K562 (cell line): ENCODE results near the gene KBTBD13. TPM values are rescaled to one million over a fixed set of nuclear protein-coding genes. Genes with fewer than 3 reads are reported as not detected.

Experiments used
- BRF1 ChIP-seq: IDR thresholded peaks from 3 replicates; pipeline ENCODE4 v1.6.1; 2011; ENCODE audit warnings: borderline replicate concordance, mild to moderate bottlenecking; ENCODE audit not compliant: insufficient read length; ENCODE audit errors: extremely low read depth
- CCAR2 ChIP-seq: fragments of 200-400 bp; formaldehyde crosslinking; IDR thresholded peaks from 2 replicates; pipeline ENCODE4 v1.6.1; 2017; ENCODE audit warnings: mild to moderate bottlenecking, low read depth, low read length
- CXXC5 ChIP-seq: fragments of 250-450 bp; sonication (Bioruptor Pico); IDR thresholded peaks from 2 replicates; pipeline ENCODE4 v1.8.0; 2022; ENCODE audit warnings: inconsistent platforms, mild to moderate bottlenecking, moderate library complexity
- DIDO1 ChIP-seq: fragments of 450-650 bp; IDR thresholded peaks from 2 replicates; pipeline ENCODE4 v1.6.1; 2016; ENCODE audit warnings: low read depth, missing biosample characterization, missing genetic modification characterization
- EP300 ChIP-seq: IDR thresholded peaks from 2 replicates; pipeline ENCODE4 v1.6.1; 2012; ENCODE audit warnings: low read length, improper control_type of control experiment
- FOSL1 ChIP-seq: fragments of 200-800 bp; sonication (Bioruptor generic); conservative IDR thresholded peaks from 2 replicates; pipeline ENCODE4 v1.6.1; 2016; ENCODE audit warnings: missing genetic modification characterization, missing compliant biosample characterization
- FOXJ3 ChIP-seq: sonication (generic); formaldehyde crosslinking; IDR thresholded peaks from 2 replicates; pipeline ENCODE4 v1.4.0; 2020; ENCODE audit warnings: mild to moderate bottlenecking, missing genetic modification reagents
- HDAC2 ChIP-seq: fragments of 450-650 bp; IDR thresholded peaks from 2 replicates; pipeline ENCODE4 v1.6.1; 2016; ENCODE audit warnings: mild to moderate bottlenecking
- HMG20B ChIP-seq: fragments of 250-450 bp; sonication (Bioruptor Pico); IDR thresholded peaks from 2 replicates; pipeline ENCODE4 v1.5.0; 2021; ENCODE audit warnings: mild to moderate bottlenecking
- HNRNPUL1 ChIP-seq: fragments of 200-400 bp; formaldehyde crosslinking; IDR thresholded peaks from 2 replicates; pipeline ENCODE4 v1.6.1; 2017; ENCODE audit warnings: low read length
- KDM1A ChIP-seq, 2 experiments: fragments of 450-650 bp; IDR thresholded peaks; 2 replicates each; pipeline ENCODE4 v1.6.1; 2016; ENCODE audit warnings: mild to moderate bottlenecking in 2 of 2
- MYBL2 ChIP-seq, 2 experiments: fragments of 450-650 bp in 1 of 2; sonication (generic) in 1 of 2; formaldehyde crosslinking in 1 of 2; IDR thresholded peaks; 2 replicates each; pipeline versions ENCODE4 v1.6.1 to v1.8.1; 2017 to 2022; ENCODE audit warnings: borderline replicate concordance in 1 of 2, inconsistent platforms in 1 of 2, low read depth in 1 of 2, mild to moderate bottlenecking in 1 of 2, missing genetic modification reagents in 1 of 2, moderate library complexity in 1 of 2
- NFE2L1 ChIP-seq: fragments of 450-650 bp; IDR thresholded peaks from 2 replicates; pipeline ENCODE4 v1.6.1; 2016; ENCODE audit warnings: missing genetic modification characterization, low read depth, mild to moderate bottlenecking, missing compliant biosample characterization, moderate library complexity, borderline replicate concordance
- NONO ChIP-seq, 2 experiments: fragments of 200-400 bp in 1 of 2; fragments of 450-650 bp in 1 of 2; formaldehyde crosslinking in 1 of 2; IDR thresholded peaks; 2 replicates each; pipeline ENCODE4 v1.6.1; 2017; ENCODE audit warnings: low read depth in 2 of 2, mild to moderate bottlenecking in 2 of 2, moderate library complexity in 2 of 2, low read length in 1 of 2
- PHF21A ChIP-seq: fragments of 450-650 bp; IDR thresholded peaks from 2 replicates; pipeline ENCODE4 v1.6.1; 2017; ENCODE audit warnings: low read depth, borderline replicate concordance
- SMAD1 ChIP-seq: fragments of 150-350 bp; IDR thresholded peaks from 2 replicates; pipeline ENCODE4 v1.6.1; 2014; ENCODE audit warnings: low read length, low read depth; ENCODE audit not compliant: partially characterized antibody
- SMARCE1 ChIP-seq: fragments of 450-650 bp; IDR thresholded peaks from 2 replicates; pipeline ENCODE4 v1.7.1; 2016; ENCODE audit warnings: mild to moderate bottlenecking
- TRIM28 ChIP-seq: fragments of 450-650 bp; IDR thresholded peaks from 2 replicates; pipeline ENCODE4 v1.6.1; 2017
- XRCC4 ChIP-seq: IDR thresholded peaks from one replicate; pipeline ENCODE4 v1.6.1; 2011; ENCODE audit not compliant: insufficient read depth, insufficient read length; ENCODE audit errors: extremely low read depth
- ZFP1 ChIP-seq: fragments of 450-650 bp; formaldehyde crosslinking; IDR thresholded peaks from 2 replicates; pipeline ENCODE4 v1.4.0; 2020; ENCODE audit warnings: mild to moderate bottlenecking, mixed read lengths
- ZKSCAN1 ChIP-seq: fragments of 150-350 bp; IDR thresholded peaks from 2 replicates; pipeline ENCODE4 v1.6.1; 2016; ENCODE audit warnings: low read depth, low read length
- ZNF133 ChIP-seq: fragments of 250-450 bp; sonication (Bioruptor Pico); IDR thresholded peaks from 2 replicates; pipeline ENCODE4 v1.4.0; 2020; ENCODE audit warnings: mild to moderate bottlenecking
- ZNF143 ChIP-seq: sonication (generic); formaldehyde crosslinking; IDR thresholded peaks from 2 replicates; pipeline ENCODE4 v1.9.0; 2022; ENCODE audit warnings: mild to moderate bottlenecking, missing genetic modification reagents
- ZNF184 ChIP-seq: sonication (generic); formaldehyde crosslinking; IDR thresholded peaks from 2 replicates; pipeline ENCODE4 v1.5.0; 2020; ENCODE audit warnings: missing genetic modification reagents
- ZNF830 ChIP-seq: fragments of 250-450 bp; sonication (Bioruptor Pico); IDR thresholded peaks from 2 replicates; pipeline ENCODE4 v1.5.0; 2021; ENCODE audit warnings: mild to moderate bottlenecking
- polyA plus RNA-seq, 8 experiments: library from polyadenylated mRNA; depleted of rRNA in 4 of 8; stranded (reverse) in 5 of 8; unstranded in 3 of 8; fragments of >200 nt; fragmentation: Nextera tagmentation in 2 of 8; fragmentation: Illumina TruSeq in 1 of 8; extraction: Ambion mirVana in 2 of 8; extraction: Trizol in 1 of 8; gene quantifications; 2 replicates each; pipeline versions ENCODE4 v1.2.1 to v1.2.3, GENCODE V29; 2011 to 2014; ENCODE audit warnings: inconsistent platforms in 1 of 8, missing spikeins in 1 of 8
- total RNA-seq, 7 experiments: library from RNA; depleted of rRNA in 6 of 7; stranded (reverse); fragments of >200 nt in 6 of 7; fragmentation: Illumina TruSeq in 2 of 7; extraction: Trizol in 2 of 7; gene quantifications; 2 replicates each; pipeline versions ENCODE4 v1.2.1 to v1.2.3, GENCODE V29; 2011 to 2021; ENCODE audit warnings: low replicate concordance in 1 of 7
- TF ChIP-seq, protein P1 (sequence below): IDR thresholded peaks from 2 replicates; pipeline ENCODE4 v1.6.1; 2011; ENCODE audit warnings: borderline replicate concordance, low read depth, mild to moderate bottlenecking, moderate library complexity, low read length; ENCODE audit not compliant: insufficient read depth, poor library complexity, severe bottlenecking
- TF ChIP-seq, protein P2 (sequence below): fragments of 450-650 bp; formaldehyde crosslinking; IDR thresholded peaks from 2 replicates; pipeline ENCODE4 v1.4.0; 2020; ENCODE audit warnings: mild to moderate bottlenecking, moderate library complexity
- TF ChIP-seq, protein P3 (sequence below): sonication (generic); formaldehyde crosslinking; IDR thresholded peaks from 2 replicates; pipeline ENCODE4 v1.9.0; 2022; ENCODE audit warnings: mild to moderate bottlenecking, missing genetic modification reagents

Gene KBTBD13
- total and polyA plus RNA-seq, 9 of the 15 experiments (the other 6 are each of a cell fraction or from before 2014, with no cell fraction given) = 0.07 to 0.13 (median 0.10) TPM; not detected in 3

DNA sequence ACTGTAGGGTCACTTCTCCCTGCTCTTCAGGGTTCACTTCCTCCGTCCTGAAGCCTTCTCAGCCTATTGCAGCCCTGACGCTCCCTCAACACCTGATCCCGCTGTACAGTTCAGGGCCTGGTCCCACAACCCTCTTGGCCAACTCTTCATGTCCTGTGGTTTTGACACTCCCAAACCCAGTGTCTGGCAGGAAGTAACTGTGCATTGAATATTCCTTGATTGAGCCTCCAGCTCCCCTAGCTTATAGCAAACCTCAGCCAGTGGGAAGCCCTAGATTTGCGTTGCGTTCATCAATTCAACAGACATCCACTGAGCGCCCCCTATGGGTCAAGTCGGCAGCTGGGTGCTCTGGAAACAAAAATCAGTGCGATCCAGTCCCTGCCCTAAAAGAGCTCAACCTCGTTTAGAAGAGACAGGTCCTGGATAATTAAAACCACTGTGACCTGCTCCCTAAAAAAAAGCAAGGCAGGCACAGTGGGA is 24.9 kb downstream of the KBTBD13 start (continued):
- TF ChIP-seq, protein P1, sequence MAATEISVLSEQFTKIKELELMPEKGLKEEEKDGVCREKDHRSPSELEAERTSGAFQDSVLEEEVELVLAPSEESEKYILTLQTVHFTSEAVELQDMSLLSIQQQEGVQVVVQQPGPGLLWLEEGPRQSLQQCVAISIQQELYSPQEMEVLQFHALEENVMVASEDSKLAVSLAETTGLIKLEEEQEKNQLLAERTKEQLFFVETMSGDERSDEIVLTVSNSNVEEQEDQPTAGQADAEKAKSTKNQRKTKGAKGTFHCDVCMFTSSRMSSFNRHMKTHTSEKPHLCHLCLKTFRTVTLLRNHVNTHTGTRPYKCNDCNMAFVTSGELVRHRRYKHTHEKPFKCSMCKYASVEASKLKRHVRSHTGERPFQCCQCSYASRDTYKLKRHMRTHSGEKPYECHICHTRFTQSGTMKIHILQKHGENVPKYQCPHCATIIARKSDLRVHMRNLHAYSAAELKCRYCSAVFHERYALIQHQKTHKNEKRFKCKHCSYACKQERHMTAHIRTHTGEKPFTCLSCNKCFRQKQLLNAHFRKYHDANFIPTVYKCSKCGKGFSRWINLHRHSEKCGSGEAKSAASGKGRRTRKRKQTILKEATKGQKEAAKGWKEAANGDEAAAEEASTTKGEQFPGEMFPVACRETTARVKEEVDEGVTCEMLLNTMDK = peak; percentile 37
- TF ChIP-seq DIDO1 (no peak), MYBL2 (IDR thresholded peaks at IDR 0.05; ENCODE audit: low read depth) (no peak), MYBL2 (CRISPR knock-in tag; IDR thresholded peaks at IDR 0.05; ENCODE audit: borderline replicate concordance) (no peak), ZKSCAN1 (no peak), FOSL1 (no peak), PHF21A (peak; percentile 93), CCAR2 (no peak), CXXC5 (CRISPR knock-in tag) (0 out of 2 replicates have a peak, but pooled peaks have one; percentile 16), ZNF184 (no peak), HDAC2 (0 out of 2 replicates have a peak, but pooled peaks have one; percentile 33), BRF1 (no peak), FOXJ3 (CRISPR knock-in tag) (no peak), TRIM28 (no peak), SMAD1 (no peak), ZNF143 (CRISPR knock-in tag) (no peak), HMG20B (CRISPR knock-in tag) (no peak), HNRNPUL1 (no peak), ZNF830 (CRISPR knock-in tag) (no peak), ZFP1 (no peak), EP300 (no peak), XRCC4 (no peak), NFE2L1 (tag) (no peak), NONO (IDR thresholded peaks at IDR 0.05; ENCODE audit: low read depth in 2 of 2, low read length in 1 of 2) (no peak), KDM1A (IDR thresholded peaks at IDR 0.05) (peak; percentile 84 to 85), SMARCE1 (no peak), ZNF133 (no peak)
- TF ChIP-seq, protein P2, sequence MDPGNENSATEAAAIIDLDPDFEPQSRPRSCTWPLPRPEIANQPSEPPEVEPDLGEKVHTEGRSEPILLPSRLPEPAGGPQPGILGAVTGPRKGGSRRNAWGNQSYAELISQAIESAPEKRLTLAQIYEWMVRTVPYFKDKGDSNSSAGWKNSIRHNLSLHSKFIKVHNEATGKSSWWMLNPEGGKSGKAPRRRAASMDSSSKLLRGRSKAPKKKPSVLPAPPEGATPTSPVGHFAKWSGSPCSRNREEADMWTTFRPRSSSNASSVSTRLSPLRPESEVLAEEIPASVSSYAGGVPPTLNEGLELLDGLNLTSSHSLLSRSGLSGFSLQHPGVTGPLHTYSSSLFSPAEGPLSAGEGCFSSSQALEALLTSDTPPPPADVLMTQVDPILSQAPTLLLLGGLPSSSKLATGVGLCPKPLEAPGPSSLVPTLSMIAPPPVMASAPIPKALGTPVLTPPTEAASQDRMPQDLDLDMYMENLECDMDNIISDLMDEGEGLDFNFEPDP (CRISPR knock-in tag) = no peak
- TF ChIP-seq, protein P3, sequence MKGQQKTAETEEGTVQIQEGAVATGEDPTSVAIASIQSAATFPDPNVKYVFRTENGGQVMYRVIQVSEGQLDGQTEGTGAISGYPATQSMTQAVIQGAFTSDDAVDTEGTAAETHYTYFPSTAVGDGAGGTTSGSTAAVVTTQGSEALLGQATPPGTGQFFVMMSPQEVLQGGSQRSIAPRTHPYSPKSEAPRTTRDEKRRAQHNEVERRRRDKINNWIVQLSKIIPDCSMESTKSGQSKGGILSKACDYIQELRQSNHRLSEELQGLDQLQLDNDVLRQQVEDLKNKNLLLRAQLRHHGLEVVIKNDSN (CRISPR knock-in tag) = no peak
